Neural cell (in vitro differentiated cells): ENCODE results near the gene TCTN1. TPM values are rescaled to one million over a fixed set of nuclear protein-coding genes. Genes with fewer than 3 reads are reported as not detected.

Experiments used
- H2AFZ ChIP-seq: fragments of 200-600, 300-800 bp; sonication (generic), shearing (Covaris generic); 2 replicates; pipeline ENCODE4 v1.6.0; 2014; ENCODE audit warnings: low read depth, mild to moderate bottlenecking, antibody characterized with exemption, low read length, moderate library complexity
- H3F3A ChIP-seq: fragments of 200-600 bp; shearing (Covaris generic); 2 replicates; pipeline ENCODE4 v1.6.1; 2016; ENCODE audit warnings: mild to moderate bottlenecking, moderate library complexity, mixed read lengths, antibody characterized with exemption, low read length; ENCODE audit not compliant: insufficient read depth, poor library complexity, severe bottlenecking
- H3K27ac ChIP-seq: fragments of 200-600, 300-800 bp; sonication (generic), shearing (Covaris generic); 2 replicates; pipeline ENCODE4 v1.5.1; 2014; ENCODE audit warnings: mild to moderate bottlenecking, low read length, moderate library complexity
- H3K27me3 ChIP-seq: fragments of 300-800, 200-600 bp; sonication (generic), shearing (Covaris generic); 2 replicates; pipeline ENCODE4 v1.6.0; 2014; ENCODE audit warnings: mild to moderate bottlenecking, low read depth, low read length, moderate library complexity; ENCODE audit not compliant: insufficient read depth
- H3K36me3 ChIP-seq: fragments of 300-800, 200-600 bp; sonication (generic), shearing (Covaris generic); 2 replicates; pipeline ENCODE4 v1.5.1; 2014; ENCODE audit warnings: mild to moderate bottlenecking, antibody characterized with exemption, low read length, moderate library complexity; ENCODE audit not compliant: insufficient read depth
- H3K4me2 ChIP-seq: fragments of 300-800, 200-600 bp; sonication (generic), shearing (Covaris generic); 2 replicates; pipeline ENCODE4 v1.6.0; 2014; ENCODE audit warnings: mild to moderate bottlenecking, low read length
- H3K4me3 ChIP-seq: fragments of 300-800, 200-600 bp; sonication (generic), shearing (Covaris generic); 2 replicates; pipeline ENCODE4 v1.5.1; 2014; ENCODE audit warnings: mild to moderate bottlenecking, low read length, moderate library complexity
- H3K79me2 ChIP-seq: fragments of 200-600 bp; shearing (Covaris generic); replicated peaks from 2 replicates; pipeline ENCODE4 v1.6.0; 2014; ENCODE audit warnings: mild to moderate bottlenecking, low read length, moderate library complexity; ENCODE audit not compliant: insufficient read depth
- H3K9ac ChIP-seq: fragments of 300-800, 200-600 bp; sonication (generic), shearing (Covaris generic); 2 replicates; pipeline ENCODE4 v1.6.1; 2016; ENCODE audit warnings: mild to moderate bottlenecking, low read length, mixed read lengths
- H3K9me2 ChIP-seq: fragments of 200-600 bp; shearing (Covaris generic); 2 replicates; pipeline ENCODE4 v1.6.1; 2016; ENCODE audit warnings: mild to moderate bottlenecking, low read length, mixed read lengths; ENCODE audit not compliant: insufficient read depth
- H3K9me3 ChIP-seq: fragments of 200-600, 300-800 bp; sonication (generic), shearing (Covaris generic); 2 replicates; pipeline ENCODE4 v1.6.1; 2016; ENCODE audit warnings: mild to moderate bottlenecking, mixed run types, low read length, moderate library complexity, mixed read lengths
- H4K20me1 ChIP-seq: fragments of 200-600 bp; shearing (Covaris generic); 2 replicates; pipeline ENCODE4 v1.6.1; 2016; ENCODE audit warnings: mild to moderate bottlenecking, mixed run types; ENCODE audit not compliant: insufficient read depth
- CTCF ChIP-seq: fragments of 450-650 bp; IDR thresholded peaks from 2 replicates; pipeline ENCODE4 v1.5.1; 2014; ENCODE audit warnings: antibody characterized with exemption, mild to moderate bottlenecking, moderate library complexity; ENCODE audit not compliant: poor library complexity, severe bottlenecking
- EP300 ChIP-seq: fragments of 450-650 bp; conservative IDR thresholded peaks from 2 replicates; pipeline ENCODE4 v1.6.1; 2014; ENCODE audit warnings: antibody characterized with exemption, mild to moderate bottlenecking, moderate library complexity; ENCODE audit not compliant: poor library complexity, severe bottlenecking
- EZH2 ChIP-seq: fragments of 200-600, 300-800 bp; shearing (Covaris generic), sonication (generic); IDR thresholded peaks from 2 replicates; pipeline ENCODE4 v1.6.1; 2014; ENCODE audit warnings: antibody characterized with exemption, low read length, borderline replicate concordance, mild to moderate bottlenecking; ENCODE audit not compliant: insufficient read depth, poor library complexity, severe bottlenecking
- MXI1 ChIP-seq: fragments of 450-650 bp; conservative IDR thresholded peaks from 2 replicates; pipeline ENCODE4 v1.6.1; 2014; ENCODE audit warnings: antibody characterized with exemption, mild to moderate bottlenecking; ENCODE audit not compliant: poor library complexity, severe bottlenecking
- POLR2AphosphoS5 ChIP-seq: IDR thresholded peaks from 2 replicates; pipeline ENCODE4 v1.6.1; 2012
- RAD21 ChIP-seq: fragments of 450-650 bp; conservative IDR thresholded peaks from 2 replicates; pipeline ENCODE4 v1.6.1; 2014; ENCODE audit warnings: antibody characterized with exemption, mild to moderate bottlenecking, moderate library complexity
- SMC3 ChIP-seq: fragments of 450-650 bp; conservative IDR thresholded peaks from 2 replicates; pipeline ENCODE4 v1.6.1; 2014; ENCODE audit warnings: antibody characterized with exemption, mild to moderate bottlenecking, moderate library complexity; ENCODE audit not compliant: poor library complexity
- TAF1 ChIP-seq: IDR thresholded peaks from 2 replicates; pipeline ENCODE4 v1.6.1; 2012; ENCODE audit warnings: low read depth
- polyA plus RNA-seq: library from polyadenylated mRNA; depleted of rRNA; stranded (reverse); fragments of >200 nt; gene quantifications from 2 replicates; pipeline ENCODE4 v1.2.3, GENCODE V29; 2014
- TF ChIP-seq, protein P1 (sequence below): IDR thresholded peaks from 2 replicates; pipeline ENCODE4 v1.6.1; 2012; ENCODE audit warnings: borderline replicate concordance

TCTN1 gene
- polyA plus RNA-seq, 1 donor from 2014 or later, result 58.3 TPM

DNA sequence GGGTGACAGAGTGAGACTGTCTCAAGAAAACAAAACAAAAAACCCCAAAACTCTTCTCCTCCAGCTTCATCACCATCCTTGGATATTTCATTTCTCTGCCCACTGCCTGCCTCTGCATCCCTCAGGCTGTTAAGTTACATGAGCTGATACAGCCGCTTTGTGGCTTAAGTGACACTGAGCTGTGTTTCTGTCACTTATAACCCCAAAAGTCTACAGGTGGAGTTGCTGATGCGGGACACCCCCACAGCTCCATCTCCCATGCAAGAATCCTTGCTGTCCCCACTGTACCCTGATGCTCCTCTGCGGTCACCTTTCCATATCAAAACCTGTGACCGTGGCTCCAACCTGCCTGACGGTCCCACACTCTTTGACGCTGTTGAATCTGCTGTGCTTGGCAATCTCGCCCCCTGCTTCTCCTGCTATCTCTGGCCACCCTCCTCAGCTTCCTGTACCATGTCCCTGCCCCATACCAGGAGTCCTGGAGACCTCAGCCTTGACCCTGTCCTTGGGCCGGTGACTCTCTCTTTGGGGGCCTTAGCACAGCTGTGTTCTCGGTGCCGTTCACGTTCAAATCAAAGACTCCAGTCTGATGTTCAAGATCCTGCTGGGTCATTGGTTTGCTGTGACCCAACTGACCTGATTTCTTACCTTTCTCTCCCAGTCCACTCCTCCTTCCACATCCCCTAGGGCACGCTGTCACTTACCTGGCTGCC lies 54.7 kb downstream of the TCTN1 start:
- Histone ChIP-seq H3K36me3 (no peaks in the 10 kb centered on the region), H3K27me3 (no peaks in the 10 kb centered on the region), H2AFZ (no peak overlapping the region), H4K20me1 (no peaks in the 10 kb centered on the region), H3K79me2 (no peaks in the 10 kb centered on the region), H3F3A (no peaks in the 10 kb centered on the region), H3K4me2 (no peak overlapping the region), H3K9me2 (no peaks in the 10 kb centered on the region), H3K9me3 (no peaks in the 10 kb centered on the region), H3K4me3 (no peak overlapping the region), H3K27ac (no peak overlapping the region), H3K9ac (no peak overlapping the region)
- TF ChIP-seq CTCF, result no peak
- no peak for TF ChIP-seq EZH2
- TF ChIP-seq POLR2AphosphoS5, result no peak
- TF ChIP-seq RAD21, result no peak
- no peak for TF ChIP-seq SMC3
- no peak for TF ChIP-seq MXI1
- no peak for TF ChIP-seq EP300
- TF ChIP-seq, protein P1, sequence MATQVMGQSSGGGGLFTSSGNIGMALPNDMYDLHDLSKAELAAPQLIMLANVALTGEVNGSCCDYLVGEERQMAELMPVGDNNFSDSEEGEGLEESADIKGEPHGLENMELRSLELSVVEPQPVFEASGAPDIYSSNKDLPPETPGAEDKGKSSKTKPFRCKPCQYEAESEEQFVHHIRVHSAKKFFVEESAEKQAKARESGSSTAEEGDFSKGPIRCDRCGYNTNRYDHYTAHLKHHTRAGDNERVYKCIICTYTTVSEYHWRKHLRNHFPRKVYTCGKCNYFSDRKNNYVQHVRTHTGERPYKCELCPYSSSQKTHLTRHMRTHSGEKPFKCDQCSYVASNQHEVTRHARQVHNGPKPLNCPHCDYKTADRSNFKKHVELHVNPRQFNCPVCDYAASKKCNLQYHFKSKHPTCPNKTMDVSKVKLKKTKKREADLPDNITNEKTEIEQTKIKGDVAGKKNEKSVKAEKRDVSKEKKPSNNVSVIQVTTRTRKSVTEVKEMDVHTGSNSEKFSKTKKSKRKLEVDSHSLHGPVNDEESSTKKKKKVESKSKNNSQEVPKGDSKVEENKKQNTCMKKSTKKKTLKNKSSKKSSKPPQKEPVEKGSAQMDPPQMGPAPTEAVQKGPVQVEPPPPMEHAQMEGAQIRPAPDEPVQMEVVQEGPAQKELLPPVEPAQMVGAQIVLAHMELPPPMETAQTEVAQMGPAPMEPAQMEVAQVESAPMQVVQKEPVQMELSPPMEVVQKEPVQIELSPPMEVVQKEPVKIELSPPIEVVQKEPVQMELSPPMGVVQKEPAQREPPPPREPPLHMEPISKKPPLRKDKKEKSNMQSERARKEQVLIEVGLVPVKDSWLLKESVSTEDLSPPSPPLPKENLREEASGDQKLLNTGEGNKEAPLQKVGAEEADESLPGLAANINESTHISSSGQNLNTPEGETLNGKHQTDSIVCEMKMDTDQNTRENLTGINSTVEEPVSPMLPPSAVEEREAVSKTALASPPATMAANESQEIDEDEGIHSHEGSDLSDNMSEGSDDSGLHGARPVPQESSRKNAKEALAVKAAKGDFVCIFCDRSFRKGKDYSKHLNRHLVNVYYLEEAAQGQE, result no peak
- TF ChIP-seq TAF1, result no peak

GRCh38 chr12:110669193-110669502 lies 55.2 kb downstream of the TCTN1 start:
- Histone ChIP-seq H3K36me3 (no peaks in the 10 kb centered on the region), H3K9me2 (no peaks in the 10 kb centered on the region), H3K9me3 (no peaks in the 10 kb centered on the region), H3K79me2 (no peaks in the 10 kb centered on the region), H3K27ac (no peak overlapping the region), H4K20me1 (no peaks in the 10 kb centered on the region), H2AFZ (no peak overlapping the region), H3K9ac (no peak overlapping the region), H3K27me3 (no peaks in the 10 kb centered on the region), H3F3A (no peaks in the 10 kb centered on the region), H3K4me2 (no peak overlapping the region), H3K4me3 (no peak overlapping the region)
- TF ChIP-seq RAD21 (no peak), CTCF (no peak), EZH2 (no peak), MXI1 (no peak), EP300 (no peak), TAF1 (no peak), POLR2AphosphoS5 (no peak), SMC3 (no peak)
- TF ChIP-seq, protein P1, result no peak
